ENCODE data around the gene RAPGEF5. TPM values are rescaled to one million over a fixed set of nuclear protein-coding genes. Genes with fewer than 3 reads are reported as not detected.

The RAPGEF5 gene
- total and polyA plus RNA-seq, 12 donors = 5.1 to 87.0 (median 26.0) TPM

DNA sequence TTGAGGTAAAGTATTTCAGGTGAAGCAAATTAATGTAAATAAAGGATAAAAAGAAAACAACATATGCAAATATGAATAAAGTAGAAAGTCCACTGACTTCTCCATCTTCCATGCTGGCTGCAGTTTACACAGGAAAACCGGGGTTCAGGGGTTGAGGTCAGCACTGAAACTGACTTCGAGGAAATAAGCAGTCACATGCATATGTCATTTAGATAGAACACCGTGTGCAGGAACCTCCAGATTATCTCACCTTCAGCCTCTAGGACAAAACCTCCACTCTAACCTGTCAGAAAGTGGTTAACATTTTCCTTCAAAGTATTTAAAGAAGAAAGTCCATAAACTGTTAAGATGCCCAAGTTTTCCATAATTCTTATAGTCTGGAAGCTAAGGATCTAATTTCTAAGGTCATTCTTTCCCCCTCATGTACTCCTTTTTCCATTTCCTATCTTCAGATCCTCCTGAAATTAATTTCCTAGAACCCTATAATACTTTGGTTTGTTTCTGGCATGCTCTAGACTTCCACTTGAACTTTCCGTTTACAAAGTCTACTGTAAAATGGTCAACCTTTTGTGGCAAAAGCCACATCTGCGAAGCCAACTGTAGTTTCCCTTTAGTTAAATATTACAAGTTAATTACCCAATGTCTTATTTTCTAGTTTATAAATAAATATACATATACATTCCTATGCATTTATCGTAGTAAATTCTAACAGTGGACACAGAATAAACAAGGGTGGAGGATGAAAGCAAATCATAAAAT, 173.3 kb downstream of the RAPGEF5 start:
- DNase-seq = no peak
- WGBS, 4 donors = 69 to 78% (median 74%) methylated on average over 6 of the region's 6 CpGs
- H3K36me3 ChIP-seq (replicated peaks in 1 of 2) = no peaks in the 10 kb centered on the region
- no peak overlapping the region for H3K27ac ChIP-seq
- H3K4me1 ChIP-seq (replicated peaks in 1 of 2) = no peaks in the 10 kb centered on the region
- H3K4me3 ChIP-seq = no peak overlapping the region
- no peaks in the 10 kb centered on the region for H3K9me3 ChIP-seq (replicated peaks in 1 of 3)
- intact Hi-C loops (cut with DNase I) = no loop called here
- no peaks in the 10 kb centered on the region for H3K27me3 ChIP-seq
- TF ChIP-seq, protein P1, sequence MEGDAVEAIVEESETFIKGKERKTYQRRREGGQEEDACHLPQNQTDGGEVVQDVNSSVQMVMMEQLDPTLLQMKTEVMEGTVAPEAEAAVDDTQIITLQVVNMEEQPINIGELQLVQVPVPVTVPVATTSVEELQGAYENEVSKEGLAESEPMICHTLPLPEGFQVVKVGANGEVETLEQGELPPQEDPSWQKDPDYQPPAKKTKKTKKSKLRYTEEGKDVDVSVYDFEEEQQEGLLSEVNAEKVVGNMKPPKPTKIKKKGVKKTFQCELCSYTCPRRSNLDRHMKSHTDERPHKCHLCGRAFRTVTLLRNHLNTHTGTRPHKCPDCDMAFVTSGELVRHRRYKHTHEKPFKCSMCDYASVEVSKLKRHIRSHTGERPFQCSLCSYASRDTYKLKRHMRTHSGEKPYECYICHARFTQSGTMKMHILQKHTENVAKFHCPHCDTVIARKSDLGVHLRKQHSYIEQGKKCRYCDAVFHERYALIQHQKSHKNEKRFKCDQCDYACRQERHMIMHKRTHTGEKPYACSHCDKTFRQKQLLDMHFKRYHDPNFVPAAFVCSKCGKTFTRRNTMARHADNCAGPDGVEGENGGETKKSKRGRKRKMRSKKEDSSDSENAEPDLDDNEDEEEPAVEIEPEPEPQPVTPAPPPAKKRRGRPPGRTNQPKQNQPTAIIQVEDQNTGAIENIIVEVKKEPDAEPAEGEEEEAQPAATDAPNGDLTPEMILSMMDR (IDR thresholded peaks at IDR 0.05) = no peak
- TF ChIP-seq POLR2A (IDR thresholded peaks at IDR 0.05) = no peak

DNA sequence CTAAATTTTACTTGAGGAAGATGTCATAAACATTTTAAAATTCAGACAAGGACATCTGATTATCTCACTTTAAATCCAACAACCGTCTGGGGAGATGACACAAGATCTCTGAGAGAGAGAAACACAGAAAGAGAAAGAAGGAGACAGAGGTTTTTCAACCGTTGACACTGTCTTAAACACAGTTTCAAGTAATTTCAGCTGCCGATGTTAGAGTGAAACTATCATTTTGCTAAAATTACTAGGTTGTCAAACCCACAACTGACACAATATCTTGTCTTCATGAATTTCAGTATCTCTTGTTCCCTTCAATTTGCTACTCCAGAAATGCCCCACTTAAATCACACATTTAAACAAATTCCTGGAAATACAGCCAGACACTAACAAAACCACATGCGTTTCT, 174.8 kb downstream of the RAPGEF5 start:
- H3K27me3 ChIP-seq = no peaks in the 10 kb centered on the region
- H3K27ac ChIP-seq = no peak overlapping the region
- TF ChIP-seq POLR2A (IDR thresholded peaks at IDR 0.05) = no peak
- TF ChIP-seq, protein P1 (IDR thresholded peaks at IDR 0.05) = no peak
- WGBS, 4 donors = 58 to 66% (median 64%) methylated on average over 4 of the region's 4 CpGs
- H3K9me3 ChIP-seq (replicated peaks in 1 of 3) = no peaks in the 10 kb centered on the region
- no peak for DNase-seq
- no peak overlapping the region for H3K4me3 ChIP-seq
- H3K4me1 ChIP-seq (replicated peaks in 1 of 2) = no peaks in the 10 kb centered on the region
- intact Hi-C loops (cut with DNase I) = no loop called here
- no peaks in the 10 kb centered on the region for H3K36me3 ChIP-seq (replicated peaks in 1 of 2)

DNA sequence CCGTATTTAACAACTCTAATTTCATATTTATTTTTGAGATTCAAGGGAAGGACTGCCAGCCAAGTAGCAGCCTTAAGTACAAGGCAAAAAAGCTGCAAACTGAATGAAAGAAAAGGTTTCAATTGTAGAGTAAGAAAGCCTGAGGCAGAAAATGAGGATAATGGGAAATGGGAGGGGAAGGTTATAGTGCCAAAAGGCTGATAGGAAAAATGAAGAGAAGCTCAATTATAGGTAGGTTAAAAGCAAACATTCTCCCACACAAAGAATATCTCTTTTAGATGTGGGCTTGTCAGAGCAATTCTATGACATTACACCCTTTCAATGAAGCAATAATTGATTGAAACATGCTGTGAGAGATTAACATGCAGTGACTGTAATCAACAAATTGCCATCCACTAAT, 175.3 kb downstream of the RAPGEF5 start:
- TF ChIP-seq, protein P1 (IDR thresholded peaks at IDR 0.05) = no peak
- no peak for TF ChIP-seq POLR2A (IDR thresholded peaks at IDR 0.05)
- Histone ChIP-seq H3K27me3 (no peaks in the 10 kb centered on the region), H3K27ac (no peak overlapping the region), H3K4me1 (replicated peaks in 1 of 2) (no peaks in the 10 kb centered on the region), H3K9me3 (replicated peaks in 1 of 3) (no peaks in the 10 kb centered on the region), H3K36me3 (replicated peaks in 1 of 2) (no peaks in the 10 kb centered on the region), H3K4me3 (no peak overlapping the region)
- 72 to 90% (median 81%) methylated on average over 1 of the region's 1 CpG for WGBS, 4 donors
- no peak for DNase-seq
- intact Hi-C loops (cut with DNase I) = no loop called here

DNA sequence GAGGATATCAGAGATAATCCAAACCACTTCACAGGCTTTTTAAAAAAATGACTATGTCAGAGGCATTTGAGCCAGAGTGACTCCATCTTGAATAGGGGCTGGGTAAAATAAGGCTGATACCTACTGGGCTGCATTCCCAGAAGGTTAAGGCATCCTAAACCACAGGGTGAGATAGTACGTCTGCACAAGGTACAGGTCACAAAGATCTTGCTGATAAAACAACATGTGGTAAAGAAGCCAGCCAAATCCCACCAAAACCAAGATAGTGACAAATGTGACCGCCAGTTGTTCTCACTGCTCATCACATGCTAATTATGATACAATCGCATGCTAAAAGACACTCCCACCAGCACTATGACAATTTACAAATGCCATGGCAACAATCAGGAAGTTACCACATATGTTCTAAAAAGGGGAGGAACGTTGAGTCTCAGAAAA, 177.5 kb downstream of the RAPGEF5 start:
- DNase-seq = no peak
- no peak overlapping the region for H3K27ac ChIP-seq
- no peak overlapping the region for H3K4me3 ChIP-seq
- TF ChIP-seq, protein P1 (IDR thresholded peaks at IDR 0.05) = no peak
- TF ChIP-seq POLR2A (IDR thresholded peaks at IDR 0.05) = no peak
- no peaks in the 10 kb centered on the region for H3K36me3 ChIP-seq (replicated peaks in 1 of 2)
- WGBS, 4 donors = 68 to 80% (median 75%) methylated on average over 4 of the region's 4 CpGs
- no peaks in the 10 kb centered on the region for H3K27me3 ChIP-seq
- no peaks in the 10 kb centered on the region for H3K4me1 ChIP-seq (replicated peaks in 1 of 2)
- no peaks in the 10 kb centered on the region for H3K9me3 ChIP-seq (replicated peaks in 1 of 3)
- intact Hi-C loops (cut with DNase I) = no loop called here
